Neural crest cell (in vitro differentiated cells): ENCODE measurements around the gene CCDC63. TPM values are rescaled to one million over a fixed set of nuclear protein-coding genes. Genes with fewer than 3 reads are reported as not detected.

Experiments used
- DNase-seq: peaks from one replicate; pipeline ENCODE4 v3.0.0; 2021; ENCODE audit warnings: low read depth, mixed read lengths, low spot score
- H3K27ac Mint-ChIP-seq: one replicate; pipeline ENCODE4 v1.8.0; 2021; ENCODE audit warnings: mild to moderate bottlenecking, mixed read lengths; ENCODE audit not compliant: unreplicated experiment
- H3K27me3 Mint-ChIP-seq: 2 replicates; pipeline ENCODE4 v1.8.0; 2021; ENCODE audit warnings: low read depth, mild to moderate bottlenecking, mixed read lengths
- H3K36me3 Mint-ChIP-seq: 2 replicates; pipeline ENCODE4 v1.8.0; 2021; ENCODE audit warnings: low read depth, mild to moderate bottlenecking, mixed read lengths
- H3K4me1 Mint-ChIP-seq: 2 replicates; pipeline ENCODE4 v1.8.0; 2021; ENCODE audit warnings: mixed read lengths
- H3K4me3 Mint-ChIP-seq: one replicate; pipeline ENCODE4 v1.8.0; 2021; ENCODE audit warnings: mild to moderate bottlenecking, mixed read lengths
- H3K9me3 Mint-ChIP-seq: 2 replicates; pipeline ENCODE4 v1.8.0; 2021; ENCODE audit warnings: mixed read lengths
- CTCF ChIP-seq: fragments of 200-600 bp; sonication (generic); conservative IDR thresholded peaks from 2 replicates; pipeline ENCODE4 v1.5.0; 2021; ENCODE audit warnings: antibody characterized with exemption, mild to moderate bottlenecking
- total RNA-seq: library from RNA; stranded (reverse); gene quantifications from 2 replicates; pipeline ENCODE4 v1.2.1, GENCODE V29; 2021

The CCDC63 gene
- total RNA-seq, 1 donor from 2014 or later, result not detected

GRCh38 chr12:110858848-110859247, 12.1 kb downstream of the CCDC63 start:
- Mint-ChIP-seq H3K27me3 (no peaks in the 10 kb centered on the region), H3K4me3 (no peak overlapping the region), H3K36me3 (no peaks in the 10 kb centered on the region), H3K4me1 (peaks cover 18% of the 10 kb centered on the region), H3K9me3 (no peaks in the 10 kb centered on the region), H3K27ac (no peak overlapping the region)
- no peak for TF ChIP-seq CTCF
- DNase-seq, result no peak

GRCh38 chr12:110860833-110861296, 14.1 kb downstream of the CCDC63 start:
- Mint-ChIP-seq H3K4me1 (peaks cover 17% of the 10 kb centered on the region), H3K9me3 (no peaks in the 10 kb centered on the region), H3K36me3 (no peaks in the 10 kb centered on the region)

GRCh38 chr12:110861729-110862128, 14.9 kb downstream of the CCDC63 start:
- H3K4me1 Mint-ChIP-seq, result peaks cover 17% of the 10 kb centered on the region
- H3K9me3 Mint-ChIP-seq, result no peaks in the 10 kb centered on the region
- H3K27me3 Mint-ChIP-seq, result no peaks in the 10 kb centered on the region
- peak overlapping the region; percentile 14 for H3K27ac Mint-ChIP-seq
- H3K36me3 Mint-ChIP-seq, result no peaks in the 10 kb centered on the region
- DNase-seq, result no peak
- H3K4me3 Mint-ChIP-seq, result no peak overlapping the region
- TF ChIP-seq CTCF, result no peak

More at GRCh38 chr12:110860833-110861296, 14.1 kb downstream of the CCDC63 start:
- Mint-ChIP-seq H3K27me3 (no peaks in the 10 kb centered on the region), H3K4me3 (no peak overlapping the region), H3K27ac (peak overlapping the region; percentile 93)
- DNase-seq, result no peak
- no peak for TF ChIP-seq CTCF

- Mint-ChIP-seq H3K4me3 (no peak overlapping the region), H3K27ac (peak overlapping the region; percentile 14), H3K27me3 (no peaks in the 10 kb centered on the region), H3K36me3 (no peaks in the 10 kb centered on the region), H3K9me3 (no peaks in the 10 kb centered on the region), H3K4me1 (peaks cover 17% of the 10 kb centered on the region)
- peak; percentile 5 for DNase-seq
- TF ChIP-seq CTCF, result no peak
Observed at GRCh38 chr12:110862329-110862728, 15.5 kb downstream of the CCDC63 start.

GRCh38 chr12:110863161-110863560, 16.4 kb downstream of the CCDC63 start:
- DNase-seq, result no peak
- Mint-ChIP-seq H3K27me3 (no peaks in the 10 kb centered on the region), H3K27ac (peak overlapping the region; percentile 62), H3K9me3 (no peaks in the 10 kb centered on the region), H3K4me3 (no peak overlapping the region), H3K4me1 (peaks cover 17% of the 10 kb centered on the region), H3K36me3 (no peaks in the 10 kb centered on the region)
- no peak for TF ChIP-seq CTCF
